ENCODE measurements around the gene SIVA1.
A peak's percentile ranks its signal among the peaks of the same experiment; 100 is the strongest.

Gene SIVA1

GRCh38 chr14:104784846-104785707 lies 32.1 kb downstream of the SIVA1 start:
- no peak for DNase-seq (ENCODE audit: low read depth)

GRCh38 chr14:104785708-104786080 lies 32.7 kb downstream of the SIVA1 start:
- DNase-seq (ENCODE audit: low read depth): no peak

- DNase-seq (ENCODE audit: low read depth): no peak
Measured at GRCh38 chr14:104786091-104786586, 33.2 kb downstream of the SIVA1 start.

GRCh38 chr14:104786726-104787675 lies 34.1 kb downstream of the SIVA1 start:
- no peak for DNase-seq (ENCODE audit: low read depth)

- no peak for DNase-seq (ENCODE audit: low read depth)
Measured at GRCh38 chr14:104787736-104788135, 34.8 kb downstream of the SIVA1 start.

GRCh38 chr14:104788161-104788818 lies 35.3 kb downstream of the SIVA1 start:
- DNase-seq (ENCODE audit: low read depth): no peak

GRCh38 chr14:104788873-104789663 lies 36.1 kb downstream of the SIVA1 start:
- DNase-seq (ENCODE audit: low read depth): no peak

- DNase-seq (ENCODE audit: low read depth): no peak
Measured at GRCh38 chr14:104789752-104790743, 37.1 kb downstream of the SIVA1 start.

- DNase-seq (ENCODE audit: low read depth): no peak
Measured at GRCh38 chr14:104791425-104791824, 38.5 kb downstream of the SIVA1 start.

- no peak for DNase-seq (ENCODE audit: low read depth)
Measured at GRCh38 chr14:104792101-104792884, 39.3 kb downstream of the SIVA1 start.

- no peak for DNase-seq (ENCODE audit: low read depth)
Measured at GRCh38 chr14:104792945-104793702, 40.2 kb downstream of the SIVA1 start.

GRCh38 chr14:104793703-104793959 lies 40.7 kb downstream of the SIVA1 start:
- DNase-seq (ENCODE audit: low read depth): no peak

GRCh38 chr14:104794099-104794498 lies 41.2 kb downstream of the SIVA1 start:
- DNase-seq (ENCODE audit: low read depth): no peak

GRCh38 chr14:104794631-104794992 lies 41.7 kb downstream of the SIVA1 start:
- DNase-seq (ENCODE audit: low read depth): no peak

GRCh38 chr14:104794993-104795780 lies 42.2 kb downstream of the SIVA1 start, which contains the start of gene AKT1:
Gene AKT1, minus strand, starts transcription at chr14:104795748. Its CDS starts 3,105 bp downstream, at chr14:104792643.
- no peak for DNase-seq (ENCODE audit: low read depth)

- DNase-seq (ENCODE audit: low read depth): peak; percentile 47
Measured at GRCh38 chr14:104795781-104796686, 43.1 kb downstream of the SIVA1 start.

- no peak for DNase-seq (ENCODE audit: low read depth)
Measured at GRCh38 chr14:104796687-104797081, 43.7 kb downstream of the SIVA1 start.
